Measurements from ENCODE around the gene PSMA6.
"Not testable (repeated sequence)": the region's sequence is repeated elsewhere in the genome, so short reads cannot be mapped to it uniquely, and the experiment has no call there.

Gene PSMA6

DNA sequence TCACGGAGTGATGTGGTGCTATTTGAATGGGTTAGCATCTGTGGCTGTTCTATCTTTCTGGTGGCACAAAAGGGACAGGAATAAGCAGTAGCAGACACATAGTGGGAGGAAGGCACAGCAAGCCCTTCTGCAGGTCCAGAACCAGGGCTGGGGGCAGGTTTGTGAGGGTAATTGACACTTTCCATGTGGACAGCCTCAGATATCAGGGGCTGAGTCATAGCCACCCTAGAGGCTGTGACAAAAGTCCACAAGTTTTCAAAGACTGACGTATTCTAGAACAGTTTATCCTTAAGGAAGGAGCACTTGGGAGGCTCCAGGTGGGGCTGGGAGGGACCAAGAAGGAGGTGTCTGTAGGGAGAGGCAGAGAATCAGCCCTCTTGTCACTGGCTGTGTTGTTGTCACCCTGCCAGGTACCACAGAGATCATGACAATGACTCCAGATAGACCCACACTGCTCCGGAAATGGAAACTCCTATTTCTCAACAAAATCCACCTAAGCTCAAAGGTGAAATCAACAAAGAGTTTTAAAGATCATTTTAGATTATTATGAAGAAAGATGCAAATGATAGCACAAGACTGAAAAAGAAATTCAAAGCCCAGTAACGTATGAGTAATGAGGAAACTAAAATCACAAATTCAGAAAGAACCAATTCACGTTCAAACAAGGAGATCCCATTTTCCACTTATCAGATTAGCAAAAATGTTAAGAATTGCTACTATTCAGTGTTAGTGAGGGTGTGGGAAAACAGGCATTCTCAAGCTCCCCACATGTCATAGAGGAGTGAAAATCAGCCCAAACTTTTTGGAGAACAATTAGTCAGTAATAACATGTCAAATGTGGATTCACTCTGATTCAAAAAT is 64.0 kb downstream of the PSMA6 start:
- no peak overlapping the region for H3K9ac ChIP-seq
- H3K36me3 ChIP-seq (ENCODE audit: insufficient read depth) = no peaks in the 10 kb centered on the region
- H4K20me1 ChIP-seq (ENCODE audit: insufficient read depth) = no peaks in the 10 kb centered on the region
- TF ChIP-seq, protein P1, sequence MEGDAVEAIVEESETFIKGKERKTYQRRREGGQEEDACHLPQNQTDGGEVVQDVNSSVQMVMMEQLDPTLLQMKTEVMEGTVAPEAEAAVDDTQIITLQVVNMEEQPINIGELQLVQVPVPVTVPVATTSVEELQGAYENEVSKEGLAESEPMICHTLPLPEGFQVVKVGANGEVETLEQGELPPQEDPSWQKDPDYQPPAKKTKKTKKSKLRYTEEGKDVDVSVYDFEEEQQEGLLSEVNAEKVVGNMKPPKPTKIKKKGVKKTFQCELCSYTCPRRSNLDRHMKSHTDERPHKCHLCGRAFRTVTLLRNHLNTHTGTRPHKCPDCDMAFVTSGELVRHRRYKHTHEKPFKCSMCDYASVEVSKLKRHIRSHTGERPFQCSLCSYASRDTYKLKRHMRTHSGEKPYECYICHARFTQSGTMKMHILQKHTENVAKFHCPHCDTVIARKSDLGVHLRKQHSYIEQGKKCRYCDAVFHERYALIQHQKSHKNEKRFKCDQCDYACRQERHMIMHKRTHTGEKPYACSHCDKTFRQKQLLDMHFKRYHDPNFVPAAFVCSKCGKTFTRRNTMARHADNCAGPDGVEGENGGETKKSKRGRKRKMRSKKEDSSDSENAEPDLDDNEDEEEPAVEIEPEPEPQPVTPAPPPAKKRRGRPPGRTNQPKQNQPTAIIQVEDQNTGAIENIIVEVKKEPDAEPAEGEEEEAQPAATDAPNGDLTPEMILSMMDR (conservative IDR thresholded peaks at IDR 0.05; ENCODE audit: low read depth, low read length) = no peak
- no peaks in the 10 kb centered on the region for H3K4me1 ChIP-seq (ENCODE audit: low read depth, poor library complexity, severe bottlenecking)
- no peak overlapping the region for H3K4me3 ChIP-seq (IDR thresholded peaks at IDR 0.05; ENCODE audit: insufficient read depth, low read depth, low read length)
- H3K4me2 ChIP-seq = no peak overlapping the region
- no peaks in the 10 kb centered on the region for H3K79me2 ChIP-seq (ENCODE audit: insufficient read depth, low read depth)
- no peaks in the 10 kb centered on the region for H3K27me3 ChIP-seq (ENCODE audit: insufficient read depth, low read depth)
- no peak overlapping the region for H3K27ac ChIP-seq
- no peak overlapping the region for H2AFZ ChIP-seq (ENCODE audit: low read depth)

DNA sequence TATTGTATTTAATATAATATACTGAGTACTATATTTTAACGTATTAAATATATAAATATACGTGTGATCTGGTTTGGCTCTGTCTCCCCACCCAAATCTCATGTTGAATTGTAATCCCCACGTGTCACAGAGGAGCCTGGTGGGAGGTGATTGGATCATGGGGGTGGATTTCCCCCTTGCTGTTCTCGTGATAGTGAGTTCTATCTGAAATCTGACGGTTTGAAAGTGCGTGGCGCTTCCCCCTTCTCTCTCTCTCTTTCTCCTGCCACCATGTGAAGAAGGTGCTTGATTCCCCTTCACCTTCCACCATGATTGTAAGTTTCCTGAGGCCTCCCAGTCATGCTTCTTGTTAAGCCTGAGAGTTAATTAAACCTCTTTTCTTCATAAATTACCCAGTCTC is 67.5 kb downstream of the PSMA6 start:
- H3K4me1 ChIP-seq (ENCODE audit: low read depth, poor library complexity, severe bottlenecking); H4K20me1 ChIP-seq (ENCODE audit: insufficient read depth); H3K79me2 ChIP-seq (ENCODE audit: insufficient read depth, low read depth); H3K4me3 ChIP-seq (IDR thresholded peaks at IDR 0.05; ENCODE audit: insufficient read depth, low read depth, low read length); H3K27me3 ChIP-seq (ENCODE audit: insufficient read depth, low read depth); H3K9ac ChIP-seq; H2AFZ ChIP-seq (ENCODE audit: low read depth); H3K27ac ChIP-seq; H3K36me3 ChIP-seq (ENCODE audit: insufficient read depth); H3K4me2 ChIP-seq: not testable (repeated sequence)

DNA sequence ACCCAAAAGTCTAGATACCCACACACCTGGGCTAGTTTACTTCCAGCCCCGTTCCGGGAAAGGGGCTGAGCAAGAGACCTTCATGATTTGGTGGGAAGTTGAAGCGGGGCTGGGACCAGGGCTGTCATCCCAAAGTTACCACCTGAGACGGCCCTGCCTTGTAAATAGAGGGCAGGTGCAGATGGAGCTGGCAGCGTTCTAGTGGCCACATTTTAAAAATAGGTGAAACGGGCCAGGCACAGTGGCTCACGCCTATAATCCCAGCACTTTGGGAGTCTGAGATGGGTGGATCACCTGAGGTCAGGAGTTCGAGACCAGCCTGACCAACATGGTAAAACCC is 68.9 kb downstream of the PSMA6 start:
- Histone ChIP-seq H4K20me1 (ENCODE audit: insufficient read depth) (no peaks in the 10 kb centered on the region), H3K4me2 (no peak overlapping the region), H3K36me3 (ENCODE audit: insufficient read depth) (no peaks in the 10 kb centered on the region), H3K4me3 (IDR thresholded peaks at IDR 0.05; ENCODE audit: insufficient read depth, low read depth, low read length) (no peak overlapping the region), H2AFZ (ENCODE audit: low read depth) (no peak overlapping the region), H3K27ac (no peak overlapping the region), H3K27me3 (ENCODE audit: insufficient read depth, low read depth) (no peaks in the 10 kb centered on the region), H3K79me2 (ENCODE audit: insufficient read depth, low read depth) (no peaks in the 10 kb centered on the region), H3K9ac (no peak overlapping the region), H3K4me1 (ENCODE audit: low read depth, poor library complexity, severe bottlenecking) (peaks cover 14% of the 10 kb centered on the region)
- TF ChIP-seq, protein P1 (conservative IDR thresholded peaks at IDR 0.05; ENCODE audit: low read depth, low read length) = no peak

DNA sequence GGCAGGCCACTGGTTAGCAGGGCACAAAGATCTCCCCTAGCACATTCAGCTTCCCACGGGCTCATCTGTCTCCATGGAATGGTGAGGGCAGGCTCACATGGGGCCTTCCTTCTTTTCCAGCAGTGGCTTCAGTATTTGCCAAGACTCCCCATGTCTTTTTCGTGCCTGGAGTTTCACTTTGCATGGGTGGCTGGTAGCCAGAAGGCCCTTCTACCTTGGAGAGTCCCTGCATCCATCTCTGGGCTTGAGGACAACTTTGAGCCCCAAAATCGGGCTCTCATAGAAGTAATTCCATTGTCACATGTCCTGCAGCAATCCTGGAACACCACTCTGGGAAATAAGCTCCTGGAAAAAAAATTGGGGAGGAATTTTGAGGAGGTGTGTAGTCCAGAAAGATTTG is 70.3 kb downstream of the PSMA6 start:
- no peak overlapping the region for H3K9ac ChIP-seq
- TF ChIP-seq, protein P1 (conservative IDR thresholded peaks at IDR 0.05; ENCODE audit: low read depth, low read length) = no peak
- no peaks in the 10 kb centered on the region for H3K27me3 ChIP-seq (ENCODE audit: insufficient read depth, low read depth)
- H3K4me2 ChIP-seq = no peak overlapping the region
- H3K79me2 ChIP-seq (ENCODE audit: insufficient read depth, low read depth) = no peaks in the 10 kb centered on the region
- H3K36me3 ChIP-seq (ENCODE audit: insufficient read depth) = no peaks in the 10 kb centered on the region
- peaks cover 27% of the 10 kb centered on the region for H3K4me1 ChIP-seq (ENCODE audit: low read depth, poor library complexity, severe bottlenecking)
- H4K20me1 ChIP-seq (ENCODE audit: insufficient read depth) = no peaks in the 10 kb centered on the region
- H2AFZ ChIP-seq (ENCODE audit: low read depth) = no peak overlapping the region
- no peak overlapping the region for H3K27ac ChIP-seq
- H3K4me3 ChIP-seq (IDR thresholded peaks at IDR 0.05; ENCODE audit: insufficient read depth, low read depth, low read length) = no peak overlapping the region

DNA sequence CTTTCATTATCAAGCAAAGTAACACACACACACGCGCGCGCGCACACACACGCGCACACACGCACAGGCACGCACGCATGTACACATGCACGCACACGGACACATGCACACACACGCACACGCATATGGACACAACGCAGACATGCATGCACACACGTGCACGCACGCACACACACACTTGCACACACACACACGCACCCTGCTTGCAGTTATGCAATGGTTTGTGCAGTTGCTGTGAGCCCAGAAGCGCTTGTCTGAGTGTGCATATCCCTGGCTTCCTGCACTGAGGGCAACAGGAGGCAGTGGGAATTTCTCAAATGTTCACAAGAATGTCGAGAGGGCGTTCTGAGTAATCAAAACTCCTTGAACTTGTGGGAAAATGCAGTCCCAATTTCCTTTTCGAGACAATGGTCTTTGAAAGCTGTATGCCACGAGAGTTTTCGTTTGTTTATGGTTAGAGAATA is 70.8 kb downstream of the PSMA6 start:
- no peak overlapping the region for H3K9ac ChIP-seq
- H3K4me2 ChIP-seq = no peak overlapping the region
- H3K4me1 ChIP-seq (ENCODE audit: low read depth, poor library complexity, severe bottlenecking) = peaks cover 32% of the 10 kb centered on the region
- H2AFZ ChIP-seq (ENCODE audit: low read depth) = no peak overlapping the region
- no peaks in the 10 kb centered on the region for H3K79me2 ChIP-seq (ENCODE audit: insufficient read depth, low read depth)
- H3K36me3 ChIP-seq (ENCODE audit: insufficient read depth) = no peaks in the 10 kb centered on the region
- no peaks in the 10 kb centered on the region for H4K20me1 ChIP-seq (ENCODE audit: insufficient read depth)
- no peaks in the 10 kb centered on the region for H3K27me3 ChIP-seq (ENCODE audit: insufficient read depth, low read depth)
- TF ChIP-seq, protein P1 (conservative IDR thresholded peaks at IDR 0.05; ENCODE audit: low read depth, low read length) = no peak
- H3K4me3 ChIP-seq (IDR thresholded peaks at IDR 0.05; ENCODE audit: insufficient read depth, low read depth, low read length) = no peak overlapping the region
- no peak overlapping the region for H3K27ac ChIP-seq
